Testis (tissue), 5 donors: ENCODE measurements around the gene NEURL4. TPM values are rescaled to one million over a fixed set of nuclear protein-coding genes. Genes with fewer than 3 reads are reported as not detected.
A peak's percentile ranks its signal among the peaks of the same experiment; 100 is the strongest.
"Not testable (repeated sequence)": the region's sequence is repeated elsewhere in the genome, so short reads cannot be mapped to it uniquely, and the experiment has no call there.

Source experiments
- DNase-seq: peaks from one replicate; pipeline ENCODE4 v3.0.0-alpha.2; 2019
- H3K27ac ChIP-seq, 2 donors: fragments of 200-600 bp; sonication (generic); one replicate each; pipeline ENCODE4 v1.5.1; 2019
- H3K27me3 ChIP-seq: fragments of 200-600 bp; sonication (generic); one replicate; pipeline ENCODE4 v1.5.1; 2019
- H3K36me3 ChIP-seq: fragments of 200-600 bp; sonication (generic); one replicate; pipeline ENCODE4 v1.5.1; 2017; ENCODE audit warnings: low read depth; ENCODE audit errors: missing control alignments
- H3K4me1 ChIP-seq: fragments of 200-600 bp; sonication (generic); one replicate; pipeline ENCODE4 v1.5.1; 2019
- H3K4me3 ChIP-seq, 2 donors: fragments of 200-600 bp; sonication (generic); one replicate each; pipeline ENCODE4 v1.5.1; 2017 to 2019
- H3K9me3 ChIP-seq: fragments of 200-600 bp; sonication (generic); one replicate; pipeline ENCODE4 v1.5.1; 2017
- POLR2A ChIP-seq: fragments of 450-650 bp; IDR thresholded peaks from one replicate; pipeline ENCODE4 v1.6.1; 2017; ENCODE audit warnings: antibody characterized with exemption, mild to moderate bottlenecking, moderate library complexity
- WGBS, 2 donors: methylation state at CpG; one replicate each; pipeline ENCODE4 v1.1.5; 2018; 5-methylcytosine and 5-hydroxymethylcytosine counted together
- intact Hi-C: fragments of 100-400 bp; cut with DNase I; formaldehyde crosslinking; loops from one replicate; pipeline ENCODE4 v1.15.1; 2023; ENCODE audit warnings: low total_unique reads
- long read RNA-seq, 2 donors: transcript quantifications; one replicate each; lab custom pipeline, GENCODE V29; 2026
- polyA plus RNA-seq: library from polyadenylated mRNA; stranded (reverse); fragments of 350-450 nt; fragmentation: Illumina TruSeq; extraction: RNeasy Lipid Tissue Mini Kit (QIAGEN cat#74804); gene quantifications from one replicate; pipeline ENCODE4 v1.2.3, GENCODE V29; 2014; ENCODE audit warnings: low read depth, low replicate concordance; ENCODE audit not compliant: insufficient read depth
- total RNA-seq, 2 donors: library from RNA; depleted of rRNA; stranded (reverse); fragments of >200 nt; gene quantifications; one replicate each; pipeline ENCODE4 v1.2.3, GENCODE V29; 2016
- TF ChIP-seq, protein P1 (sequence below), 3 experiments: fragments of 450-650 bp in 2 of 3; fragments of 200-600 bp in 1 of 3; sonication (generic) in 1 of 3; IDR thresholded peaks; one replicate each; pipeline ENCODE4 v1.5.1; 2016 to 2019; ENCODE audit warnings: antibody characterized with exemption in 3 of 3, mild to moderate bottlenecking in 2 of 3, moderate library complexity in 1 of 3

NEURL4 gene
- total RNA-seq (10 to 100 TPM; 34.5 to 50.6 TPM), polyA plus RNA-seq (38.3 TPM)
- long read RNA-seq, donor 1, partial matches to known transcripts, result 8 of 8 reads
- long read RNA-seq, donor 1, other reads (novel, unspliced or antisense), result 0 of 8 reads
- long read RNA-seq, donor 2, result 0 reads

DNA sequence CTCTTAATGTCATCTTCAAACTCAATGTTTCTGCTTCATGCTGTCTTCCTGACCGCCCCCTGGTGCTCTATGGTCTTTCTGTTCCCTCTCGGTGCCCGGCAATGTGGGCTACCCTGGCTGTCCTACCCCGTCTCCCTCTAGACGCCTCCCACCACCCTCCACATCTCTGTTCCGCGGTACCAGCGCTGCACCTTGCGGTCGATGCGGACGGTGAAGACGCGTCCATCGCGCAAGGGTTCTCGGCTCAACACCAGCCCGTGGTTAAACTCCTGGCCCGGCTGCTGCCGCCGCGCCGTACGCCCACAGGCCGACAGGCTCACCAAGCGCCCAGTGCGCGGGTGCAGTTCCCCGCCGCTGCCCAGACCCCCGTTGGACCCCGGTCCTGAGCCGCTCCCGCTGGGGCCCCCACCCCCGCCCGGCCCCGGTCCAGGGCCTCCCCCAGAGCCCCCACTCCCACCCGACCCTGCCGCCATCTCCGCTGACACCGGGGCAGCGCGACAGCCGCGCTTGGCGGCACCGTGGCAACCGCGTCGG lies at the start of gene NEURL4:
Gene NEURL4, minus strand, starts transcription at position 496 of the 534 bp plus-strand sequence. Its CDS starts 23 bp downstream, at position 473.
- peak within 1 kb of the TSS; percentile 80 to 92 for H3K27ac ChIP-seq
- no peaks in the 10 kb centered on the region for H3K9me3 ChIP-seq
- TF ChIP-seq, protein P1, sequence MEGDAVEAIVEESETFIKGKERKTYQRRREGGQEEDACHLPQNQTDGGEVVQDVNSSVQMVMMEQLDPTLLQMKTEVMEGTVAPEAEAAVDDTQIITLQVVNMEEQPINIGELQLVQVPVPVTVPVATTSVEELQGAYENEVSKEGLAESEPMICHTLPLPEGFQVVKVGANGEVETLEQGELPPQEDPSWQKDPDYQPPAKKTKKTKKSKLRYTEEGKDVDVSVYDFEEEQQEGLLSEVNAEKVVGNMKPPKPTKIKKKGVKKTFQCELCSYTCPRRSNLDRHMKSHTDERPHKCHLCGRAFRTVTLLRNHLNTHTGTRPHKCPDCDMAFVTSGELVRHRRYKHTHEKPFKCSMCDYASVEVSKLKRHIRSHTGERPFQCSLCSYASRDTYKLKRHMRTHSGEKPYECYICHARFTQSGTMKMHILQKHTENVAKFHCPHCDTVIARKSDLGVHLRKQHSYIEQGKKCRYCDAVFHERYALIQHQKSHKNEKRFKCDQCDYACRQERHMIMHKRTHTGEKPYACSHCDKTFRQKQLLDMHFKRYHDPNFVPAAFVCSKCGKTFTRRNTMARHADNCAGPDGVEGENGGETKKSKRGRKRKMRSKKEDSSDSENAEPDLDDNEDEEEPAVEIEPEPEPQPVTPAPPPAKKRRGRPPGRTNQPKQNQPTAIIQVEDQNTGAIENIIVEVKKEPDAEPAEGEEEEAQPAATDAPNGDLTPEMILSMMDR (IDR thresholded peaks at IDR 0.05), result no peak
- no peak for TF ChIP-seq POLR2A
- no peaks in the 10 kb centered on the region for H3K27me3 ChIP-seq
- peak within 1 kb of the TSS; percentile 80 to 92 for H3K4me3 ChIP-seq
- WGBS, 2 donors, result 0 to 1% methylated on average over 28 to 30 of the region's 50 CpGs
- peak; percentile 53 for DNase-seq
- no peaks in the 10 kb centered on the region for H3K36me3 ChIP-seq
- intact Hi-C loops, result no loop called here
- peaks cover 14% of the 10 kb centered on the region for H3K4me1 ChIP-seq

DNA sequence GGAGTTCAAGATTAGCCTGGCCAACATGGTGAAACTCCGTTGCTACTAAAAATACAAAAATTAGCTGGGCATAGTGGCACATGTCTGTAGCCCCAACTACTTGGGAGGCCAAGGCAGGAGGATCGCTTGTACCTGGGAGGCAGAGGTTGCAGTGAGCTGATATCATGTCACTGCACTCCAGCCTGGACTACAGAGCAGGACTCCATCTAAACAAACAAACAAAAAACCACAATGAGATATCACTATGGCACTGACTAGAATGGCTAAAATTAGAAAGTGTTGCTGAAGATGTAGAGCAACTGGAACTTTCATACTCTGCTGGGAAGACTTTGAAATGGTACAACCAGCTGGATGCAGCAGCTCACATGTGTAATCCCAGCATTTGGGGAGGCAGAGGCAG lies 45.2 kb upstream of the NEURL4 start:
- H3K4me1 ChIP-seq, result no peaks in the 10 kb centered on the region
- 85 to 89% methylated on average over 2 of the region's 2 CpGs for WGBS, 2 donors
- no peak overlapping the region for H3K4me3 ChIP-seq
- TF ChIP-seq POLR2A, result no peak
- TF ChIP-seq, protein P1 (IDR thresholded peaks at IDR 0.05), result no peak
- no peaks in the 10 kb centered on the region for H3K27me3 ChIP-seq
- no peaks in the 10 kb centered on the region for H3K36me3 ChIP-seq
- no peak overlapping the region for H3K27ac ChIP-seq
- H3K9me3 ChIP-seq, result no peaks in the 10 kb centered on the region
- intact Hi-C loops, result no loop called here
- no peak for DNase-seq

DNA sequence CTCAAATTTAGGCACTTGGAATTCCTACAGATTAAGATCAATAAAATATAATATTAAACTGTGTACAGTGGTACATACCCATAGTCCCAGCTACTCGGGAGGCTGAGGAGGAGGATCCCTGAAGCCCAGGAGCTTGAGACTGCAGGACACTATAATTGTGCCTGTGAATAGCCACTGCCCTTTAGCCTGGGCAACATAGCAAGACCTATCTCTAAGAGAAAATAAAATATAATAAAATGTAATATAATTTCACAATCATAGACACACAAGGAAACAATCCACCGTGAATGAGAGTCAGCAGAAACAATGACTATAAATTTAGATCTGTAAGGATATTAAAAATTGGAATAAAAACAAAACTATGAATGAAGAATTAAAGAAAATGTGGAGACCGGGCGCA lies 41.7 kb upstream of the NEURL4 start:
- TF ChIP-seq, protein P1 (IDR thresholded peaks at IDR 0.05), result no peak
- TF ChIP-seq POLR2A, result no peak
- no peak for DNase-seq
- H3K27me3 ChIP-seq, result no peaks in the 10 kb centered on the region
- intact Hi-C loops, result no loop called here
- H3K4me3 ChIP-seq, result no peak overlapping the region
- H3K27ac ChIP-seq, result no peak overlapping the region
- no peaks in the 10 kb centered on the region for H3K9me3 ChIP-seq
- 83 to 84% methylated on average over 4 of the region's 4 CpGs for WGBS, 2 donors
- no peaks in the 10 kb centered on the region for H3K4me1 ChIP-seq
- no peaks in the 10 kb centered on the region for H3K36me3 ChIP-seq

DNA sequence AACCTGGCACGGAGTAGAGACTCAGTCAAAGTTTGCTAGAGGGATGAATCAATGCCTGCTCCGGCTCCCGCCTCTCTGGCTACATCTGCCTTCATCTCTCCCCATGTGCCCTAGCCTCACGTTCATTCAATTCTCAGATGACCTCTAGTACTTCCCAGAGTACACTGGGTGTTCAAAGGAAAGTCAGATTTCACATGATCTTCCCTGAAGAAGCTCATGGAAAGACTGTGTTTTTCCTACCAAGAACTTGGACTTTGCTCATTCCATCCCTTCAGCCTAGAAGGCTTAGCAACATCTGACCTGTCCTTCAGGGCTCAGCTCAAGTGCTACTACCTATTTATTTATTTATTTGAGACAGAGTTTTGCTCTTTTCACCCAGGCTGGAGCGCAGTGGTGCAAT lies 40.7 kb upstream of the NEURL4 start:
- no peak for TF ChIP-seq POLR2A
- TF ChIP-seq, protein P1 (IDR thresholded peaks at IDR 0.05), result no peak
- Histone ChIP-seq H3K4me3 (no peak overlapping the region), H3K4me1 (no peaks in the 10 kb centered on the region), H3K27me3 (no peaks in the 10 kb centered on the region), H3K9me3 (no peaks in the 10 kb centered on the region), H3K36me3 (no peaks in the 10 kb centered on the region), H3K27ac (no peak overlapping the region)
- no peak for DNase-seq
- WGBS, 2 donors, result 86% methylated on average over 5 of the region's 5 CpGs
- intact Hi-C loops, result no loop called here

DNA sequence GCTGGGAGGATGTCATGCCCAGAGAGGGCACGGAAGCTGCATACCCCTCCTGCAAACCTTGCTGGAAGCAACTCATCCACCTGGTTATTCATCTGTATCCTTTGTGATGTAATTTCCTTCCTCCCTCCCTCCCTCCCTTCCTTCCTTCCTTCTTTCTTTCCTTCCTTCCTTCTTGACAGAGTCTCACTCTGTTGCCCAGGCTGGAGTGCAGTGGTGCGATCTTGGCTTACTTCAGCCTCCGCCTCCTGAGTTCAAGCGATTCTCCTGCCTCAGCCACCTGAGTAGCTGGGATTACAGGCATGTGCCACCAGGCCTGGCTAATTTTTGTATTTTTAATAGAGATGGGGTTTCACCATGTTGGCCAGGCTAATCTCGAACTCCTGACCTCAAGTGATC lies 39.5 kb upstream of the NEURL4 start:
- intact Hi-C loops, DNase-seq, H3K9me3 ChIP-seq, H3K4me1 ChIP-seq, H3K36me3 ChIP-seq, H3K27ac ChIP-seq, H3K27me3 ChIP-seq, H3K4me3 ChIP-seq: not testable (repeated sequence)
- WGBS, 2 donors, result 85 to 97% methylated on average over 5 of the region's 5 CpGs
